Stimulated activated CD4-positive, alpha-beta T cell treated with anti-CD3 and anti-CD28 coated beads, Interleukin-4, amount 100 ng/mL, for 1 hour (primary cell): ENCODE data around the gene LENG1.

ENCODE experiments used
- DNase-seq: peaks from one replicate; pipeline ENCODE4 v3.0.0-alpha.2; 2020

LENG1 gene

DNA sequence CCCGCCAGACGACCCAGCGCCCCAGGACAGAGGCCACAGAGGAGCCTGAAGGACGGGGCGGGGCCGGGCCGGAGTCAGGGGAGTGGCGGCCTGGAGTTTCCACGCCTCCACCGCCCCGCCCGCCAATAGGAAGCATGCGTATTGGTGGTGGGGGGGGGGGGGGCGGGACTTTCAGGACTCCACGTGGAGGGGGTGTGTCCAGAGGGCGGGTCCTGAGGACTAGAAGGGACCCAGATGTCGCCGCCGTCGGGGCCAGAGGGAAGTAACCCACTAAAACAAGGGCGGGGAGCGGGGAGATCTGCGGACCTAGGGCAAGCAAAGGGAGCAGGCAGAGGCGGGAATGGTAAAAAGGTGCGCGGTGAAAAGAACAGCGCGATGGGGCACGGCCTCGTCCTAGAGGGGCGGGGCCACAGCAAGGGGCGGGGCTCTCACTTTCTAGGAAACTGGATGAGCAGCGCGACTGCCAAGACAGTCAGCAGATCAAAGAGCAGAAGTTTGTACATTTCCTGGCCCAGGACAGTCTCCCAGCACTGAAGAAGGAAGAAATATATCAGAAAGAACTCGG is 2.8 kb upstream of the LENG1 start:
- DNase-seq: peak; percentile 84

DNA sequence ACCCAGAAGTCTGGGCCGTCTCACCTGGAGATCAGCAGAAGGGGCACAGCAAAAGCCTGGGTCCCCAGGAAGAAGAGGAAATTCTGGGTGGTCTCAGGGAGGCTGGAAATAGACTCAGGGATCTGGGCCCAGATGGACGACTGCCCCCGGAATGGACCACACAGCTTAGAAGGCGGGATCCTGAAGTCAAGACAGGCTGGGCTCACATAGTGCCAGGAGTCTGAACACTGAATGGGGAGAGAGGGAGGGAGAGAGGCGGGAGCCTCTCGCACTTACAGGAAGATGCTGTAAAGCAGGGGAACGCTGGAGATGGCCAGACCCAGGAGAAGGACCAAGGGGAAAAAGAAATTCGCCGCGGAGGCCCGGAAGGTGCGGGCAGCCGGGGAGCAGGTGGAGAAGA is 1.3 kb upstream of the LENG1 start:
- DNase-seq: no peak

DNA sequence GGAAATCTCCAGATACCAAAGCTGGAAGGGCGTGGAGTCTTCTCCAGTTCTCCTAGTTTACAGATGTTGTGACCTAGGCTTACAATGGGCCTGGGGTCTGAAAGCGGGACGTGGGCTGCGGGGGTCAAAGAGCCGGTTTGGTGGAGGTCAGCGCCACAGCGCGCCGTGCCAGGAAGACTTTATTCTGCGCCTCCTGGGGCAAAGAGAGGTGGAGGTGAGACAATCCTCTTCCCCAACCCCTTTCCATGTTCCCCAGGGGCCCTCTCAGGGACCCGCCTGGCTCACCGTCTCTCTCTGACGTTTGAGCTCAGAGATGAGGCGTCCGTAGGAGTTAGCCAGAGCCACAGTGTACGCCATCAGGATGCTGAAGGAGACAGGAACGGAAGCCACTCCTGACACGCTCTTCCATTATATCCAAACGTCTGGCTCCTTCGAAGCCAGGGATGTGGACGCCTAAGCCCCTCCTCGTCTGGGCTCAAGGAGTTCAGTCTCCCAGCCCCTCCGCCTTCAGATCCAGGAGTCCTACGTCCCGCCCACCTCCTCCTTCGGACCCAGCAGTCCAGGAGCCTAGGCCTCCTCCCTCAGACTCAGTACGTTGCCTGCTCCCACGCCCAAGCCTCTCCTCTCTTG is 776 bp upstream of the LENG1 start:
- no peak for DNase-seq

DNA sequence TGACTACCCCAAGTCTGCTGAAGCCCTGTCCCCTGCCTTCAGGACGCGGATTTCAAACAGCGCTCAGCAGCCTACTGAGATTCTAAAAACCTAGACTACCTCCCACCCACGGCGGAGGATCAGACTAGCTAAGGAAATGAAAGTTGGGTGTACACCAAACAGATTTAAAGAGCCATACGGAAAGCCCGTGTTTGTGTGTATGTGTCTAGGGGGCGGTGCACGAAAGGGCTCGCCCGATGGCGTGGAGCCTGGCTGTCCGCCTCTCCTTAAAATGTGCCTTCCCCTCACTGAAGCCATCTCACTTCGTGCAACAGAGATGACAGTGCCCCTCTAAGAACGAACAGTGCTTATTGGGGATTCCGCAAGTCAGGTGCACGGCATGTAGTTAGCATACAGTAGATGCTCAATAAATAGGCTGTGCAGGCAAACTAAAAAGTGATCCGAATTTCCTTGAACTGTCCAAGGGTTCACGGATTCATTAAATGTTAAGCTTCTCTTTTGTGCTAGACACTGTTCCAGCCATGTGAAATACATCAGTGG is 639 bp downstream of the LENG1 start:
- DNase-seq: peak; percentile 34

DNA sequence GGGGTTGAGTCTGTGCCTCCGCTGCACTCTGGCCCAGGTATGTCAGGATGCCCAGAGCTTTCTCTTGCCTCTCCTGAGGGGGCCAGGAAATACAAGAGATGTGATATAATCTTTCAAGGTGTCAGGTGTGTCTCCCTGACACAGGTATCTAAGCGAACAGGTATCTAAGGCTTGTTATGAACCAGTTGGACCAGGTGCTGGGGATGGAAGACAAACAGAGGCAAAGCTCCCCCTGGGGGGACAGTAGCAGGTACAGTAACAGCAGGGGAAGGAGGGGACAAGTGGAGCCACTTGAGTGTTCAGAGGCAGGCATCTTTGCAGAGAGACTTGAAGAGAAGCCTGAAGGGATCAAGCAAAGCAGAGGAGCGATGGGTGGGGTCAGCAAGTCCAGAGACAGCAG is 2.6 kb downstream of the LENG1 start:
- DNase-seq: no peak

DNA sequence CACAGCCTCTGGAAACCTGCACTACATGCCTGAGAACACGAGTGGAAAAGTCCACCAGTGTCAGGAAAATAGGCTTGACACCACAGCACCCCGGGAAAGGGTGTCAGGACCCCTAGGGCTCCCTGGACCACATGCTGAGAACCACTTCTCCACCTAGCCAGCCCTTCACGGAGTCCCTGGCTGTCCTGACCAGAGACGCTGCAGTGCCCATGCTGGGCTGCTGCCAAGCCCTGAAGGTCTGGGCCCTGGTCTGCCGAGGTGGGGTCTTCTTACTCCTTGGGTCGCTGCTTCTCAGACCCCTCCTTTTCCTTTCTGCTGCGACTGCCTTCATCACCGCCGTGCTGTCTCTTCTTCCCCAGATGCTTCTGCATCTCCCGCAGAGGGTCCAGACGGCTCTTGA is 3.0 kb downstream of the LENG1 start:
- DNase-seq: no peak

DNA sequence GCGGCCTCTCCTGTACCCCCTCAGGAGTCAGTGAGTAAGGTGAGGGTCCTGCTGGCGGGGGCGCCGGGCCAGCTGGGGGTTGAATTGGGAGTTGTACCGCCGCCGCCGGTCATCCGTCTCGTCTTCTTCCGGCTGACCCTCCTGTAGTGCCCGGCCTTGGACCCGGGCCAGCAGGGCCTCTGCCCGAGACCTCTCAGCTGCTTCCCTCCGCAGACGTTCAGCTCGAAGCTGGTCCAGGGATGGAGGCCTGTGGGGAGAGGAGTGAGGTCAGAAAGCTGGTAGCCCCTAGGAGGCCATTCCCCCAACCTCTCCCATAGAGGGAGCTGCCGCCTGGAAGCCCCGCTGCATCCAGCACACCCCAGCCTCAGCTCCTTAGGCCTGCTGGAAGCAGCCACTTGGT is 3.8 kb downstream of the LENG1 start:
- no peak for DNase-seq

DNA sequence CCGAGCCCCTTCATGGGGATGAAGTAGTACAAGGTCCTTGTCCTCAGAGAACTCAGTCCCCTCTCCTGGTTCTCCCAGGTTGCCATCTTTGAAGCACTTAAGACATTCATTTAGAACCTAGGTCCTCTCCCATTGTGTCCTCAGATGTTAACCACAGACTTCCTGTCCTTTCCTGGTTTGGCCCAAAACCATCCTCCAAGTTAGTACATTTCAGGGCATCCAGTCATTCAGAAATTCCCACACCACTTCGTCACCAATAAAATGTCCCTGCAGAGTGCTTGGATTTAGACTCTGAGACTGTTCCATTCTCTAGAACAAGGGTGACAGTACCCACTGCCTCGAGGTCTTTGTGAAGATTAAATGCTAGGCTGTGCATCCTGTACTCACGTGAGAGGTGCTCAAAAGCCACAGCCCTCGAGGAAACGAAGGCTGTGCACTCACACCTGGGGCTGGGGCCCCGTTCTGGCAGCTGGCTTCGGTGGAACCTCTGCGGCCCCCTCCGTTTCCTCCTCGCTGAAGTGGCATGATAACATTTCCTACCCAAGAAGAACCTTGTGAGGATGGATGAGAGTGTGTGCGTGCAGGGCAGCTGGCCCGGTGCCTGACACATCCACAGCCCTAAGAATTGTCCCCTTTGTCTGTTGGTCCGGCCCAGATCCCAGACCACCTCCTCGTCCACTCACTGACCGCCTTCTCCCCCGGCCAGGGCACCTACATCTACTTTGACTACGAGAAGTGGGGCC is 4.7 kb downstream of the LENG1 start:
- DNase-seq: peak; percentile 22

DNA sequence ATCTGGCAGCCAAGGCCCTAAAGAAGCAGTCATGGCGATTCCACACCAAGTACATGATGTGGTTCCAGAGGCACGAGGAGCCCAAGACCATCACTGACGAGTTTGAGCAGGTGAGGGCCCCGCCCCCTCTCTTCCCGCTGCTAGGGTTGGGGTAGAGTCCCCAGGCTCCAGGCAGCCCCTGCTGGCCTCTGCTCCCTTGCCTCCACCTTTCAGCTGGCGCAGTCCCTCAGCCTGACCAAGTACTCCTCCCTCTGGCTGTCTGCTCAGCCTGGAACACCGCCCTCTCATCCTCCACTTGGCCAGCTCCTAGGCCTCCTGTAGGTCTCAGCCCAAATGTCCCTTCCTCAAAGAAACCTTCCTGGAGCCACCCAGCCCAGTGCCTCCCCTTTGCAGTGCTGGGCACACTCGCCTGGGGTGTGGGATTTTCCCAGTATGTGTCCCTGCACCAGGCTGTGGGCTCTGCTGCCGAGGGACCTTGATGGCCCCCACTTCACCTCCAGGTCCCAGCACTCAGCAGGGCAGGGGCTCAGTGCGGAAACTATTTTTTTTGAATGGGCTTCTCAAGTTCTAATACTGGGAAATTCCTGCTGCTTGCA is 5.7 kb downstream of the LENG1 start:
- no peak for DNase-seq

DNA sequence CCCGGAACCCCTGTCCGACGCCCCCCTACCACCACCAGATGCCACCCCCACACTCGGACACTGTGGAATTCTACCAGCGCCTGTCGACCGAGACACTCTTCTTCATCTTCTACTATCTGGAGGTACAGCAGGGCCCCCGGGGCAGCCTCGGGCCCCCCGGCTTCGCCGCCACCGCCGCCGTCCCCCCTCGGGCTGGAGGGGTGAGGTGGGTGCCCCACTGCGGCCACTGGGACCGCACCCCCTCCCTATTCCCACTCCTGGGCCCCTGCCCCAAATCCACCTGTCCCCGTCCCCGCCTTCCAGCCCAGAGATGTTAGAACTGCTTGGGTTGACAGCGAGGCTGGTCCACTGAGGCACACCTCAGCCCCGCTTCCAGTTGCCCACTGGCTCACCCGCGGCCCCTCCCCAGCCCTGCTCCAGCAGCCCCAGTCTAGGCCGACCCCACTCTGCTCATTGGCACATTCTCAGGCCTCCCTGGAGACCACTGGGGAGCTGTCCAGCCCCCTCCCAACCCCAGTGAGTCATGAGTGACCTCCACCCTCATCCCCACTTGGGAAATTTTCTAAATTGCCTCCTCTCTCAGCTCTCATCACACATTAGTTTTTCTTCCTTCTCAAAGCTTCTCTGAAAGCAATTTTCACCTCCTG is 6.5 kb downstream of the LENG1 start:
- no peak for DNase-seq

DNA sequence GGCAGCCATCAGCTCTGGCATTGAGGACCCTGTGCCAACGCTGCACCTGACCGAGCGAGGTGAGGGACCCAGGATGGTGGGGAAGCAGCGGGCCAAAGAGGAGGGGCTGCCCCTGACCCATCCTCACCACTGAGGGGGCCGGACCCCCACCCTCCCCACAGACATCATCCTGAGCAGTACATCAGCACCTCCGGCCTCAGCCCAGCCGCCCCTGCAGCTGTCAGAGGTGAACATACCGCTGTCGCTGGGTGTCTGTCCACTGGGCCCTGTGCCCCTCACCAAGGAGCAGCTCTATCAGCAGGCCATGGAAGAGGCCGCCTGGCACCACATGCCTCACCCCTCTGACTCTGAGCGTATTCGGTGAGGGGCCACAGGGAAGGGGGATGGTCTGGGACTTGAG is 7.3 kb downstream of the LENG1 start:
- DNase-seq: no peak

DNA sequence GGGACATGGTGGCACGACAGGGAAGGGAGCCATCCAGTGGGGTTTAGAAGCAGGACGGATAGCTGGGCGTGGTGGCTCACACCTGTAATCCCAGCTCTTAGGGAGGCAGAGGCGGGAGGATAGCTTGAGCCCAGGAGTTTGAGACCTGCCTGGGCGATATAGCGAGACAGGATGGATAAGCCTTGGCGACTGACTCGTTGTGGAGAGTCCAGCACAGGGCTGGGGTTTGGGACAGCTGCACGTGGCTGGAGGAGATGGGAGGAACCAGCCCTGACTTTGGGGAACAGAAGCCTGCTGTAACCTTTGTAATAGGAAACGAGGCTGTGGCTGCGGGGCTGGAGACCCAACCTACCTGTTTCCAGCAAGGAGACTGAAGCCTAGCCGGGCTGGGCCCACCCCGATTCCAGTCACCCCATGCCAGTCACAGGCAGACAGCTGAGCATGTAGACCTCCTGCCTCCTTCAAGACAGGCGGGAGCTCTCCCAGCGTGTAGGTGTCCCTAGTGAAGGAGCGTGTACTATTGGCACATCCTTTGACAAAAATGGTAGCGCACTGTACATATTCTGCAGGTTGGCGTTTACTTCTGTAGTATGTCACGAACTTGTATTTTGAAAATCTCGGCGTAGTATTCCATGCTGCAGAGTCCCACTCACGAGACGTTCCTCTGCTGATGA is 8.0 kb downstream of the LENG1 start:
- no peak for DNase-seq

DNA sequence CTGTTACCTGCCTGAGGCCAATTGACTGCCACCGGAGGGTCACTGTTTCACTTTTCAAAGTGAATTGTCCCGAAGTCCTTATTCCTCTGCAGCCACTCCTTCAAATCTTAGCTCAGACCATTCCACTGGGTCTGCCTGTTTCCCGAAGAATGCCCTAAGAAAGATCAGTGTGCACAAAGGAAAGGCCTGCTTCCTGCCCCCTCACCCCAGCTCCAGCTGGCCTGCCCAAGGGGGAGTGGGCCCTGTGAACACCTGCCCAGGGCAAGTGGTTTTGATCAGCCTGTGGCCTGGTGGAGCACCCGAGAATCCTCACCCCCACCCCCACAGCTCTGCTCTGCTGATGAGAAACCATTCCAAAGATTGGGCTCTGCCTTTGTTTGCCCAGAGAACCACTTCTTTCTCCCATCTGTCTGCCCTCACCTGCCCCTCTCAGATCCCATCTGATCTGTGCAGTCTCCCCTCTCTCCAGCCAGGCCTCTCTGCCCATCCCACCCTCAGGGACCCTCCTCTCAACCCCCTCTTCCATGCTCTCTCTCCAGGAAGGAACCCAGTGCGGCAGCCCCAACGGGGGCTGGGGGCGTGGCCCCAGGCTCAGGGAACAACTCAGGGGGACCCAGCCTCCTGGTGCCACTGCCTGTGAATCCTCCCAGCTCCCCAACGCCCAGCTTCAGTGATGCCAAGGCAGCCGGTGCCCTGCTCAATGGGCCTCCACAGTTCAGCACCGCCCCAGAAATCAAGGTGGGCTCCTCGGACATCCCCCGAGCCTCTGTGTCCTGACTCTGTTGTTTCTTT is 10.3 kb downstream of the LENG1 start:
- no peak for DNase-seq

DNA sequence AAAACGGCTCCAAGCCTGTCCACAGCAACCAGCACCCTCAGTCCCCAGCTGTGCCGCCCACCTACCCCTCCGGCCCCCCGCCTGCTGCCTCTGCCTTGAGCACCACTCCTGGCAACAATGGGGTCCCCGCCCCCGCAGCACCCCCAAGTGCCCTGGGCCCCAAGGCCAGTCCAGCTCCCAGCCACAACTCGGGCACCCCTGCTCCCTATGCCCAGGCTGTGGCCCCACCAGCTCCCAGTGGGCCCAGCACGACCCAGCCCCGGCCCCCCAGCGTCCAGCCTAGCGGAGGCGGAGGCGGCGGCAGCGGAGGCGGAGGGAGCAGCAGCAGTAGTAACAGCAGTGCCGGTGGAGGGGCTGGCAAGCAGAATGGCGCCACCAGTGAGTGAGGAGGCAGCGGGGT is 11.4 kb downstream of the LENG1 start:
- no peak for DNase-seq

DNA sequence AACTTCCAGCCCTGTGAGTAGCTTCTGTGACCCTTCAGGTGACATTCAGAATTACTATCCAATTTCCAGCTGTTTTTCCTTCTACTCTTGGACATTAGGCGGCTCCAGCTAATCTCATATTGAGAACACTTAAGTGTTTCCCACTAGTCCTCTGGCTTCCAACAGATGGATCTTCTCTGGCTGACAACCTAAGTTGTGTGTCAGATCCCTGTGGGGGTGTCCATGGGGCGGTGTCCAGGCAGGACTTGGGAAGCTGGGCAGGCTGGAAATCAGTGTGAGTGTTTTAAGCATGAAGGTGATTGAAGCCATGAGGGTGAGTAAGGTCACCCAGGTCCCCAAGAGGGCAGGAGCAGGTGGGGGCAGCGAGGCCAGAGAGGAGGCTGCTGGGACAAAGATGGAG is 11.8 kb downstream of the LENG1 start:
- DNase-seq: no peak

DNA sequence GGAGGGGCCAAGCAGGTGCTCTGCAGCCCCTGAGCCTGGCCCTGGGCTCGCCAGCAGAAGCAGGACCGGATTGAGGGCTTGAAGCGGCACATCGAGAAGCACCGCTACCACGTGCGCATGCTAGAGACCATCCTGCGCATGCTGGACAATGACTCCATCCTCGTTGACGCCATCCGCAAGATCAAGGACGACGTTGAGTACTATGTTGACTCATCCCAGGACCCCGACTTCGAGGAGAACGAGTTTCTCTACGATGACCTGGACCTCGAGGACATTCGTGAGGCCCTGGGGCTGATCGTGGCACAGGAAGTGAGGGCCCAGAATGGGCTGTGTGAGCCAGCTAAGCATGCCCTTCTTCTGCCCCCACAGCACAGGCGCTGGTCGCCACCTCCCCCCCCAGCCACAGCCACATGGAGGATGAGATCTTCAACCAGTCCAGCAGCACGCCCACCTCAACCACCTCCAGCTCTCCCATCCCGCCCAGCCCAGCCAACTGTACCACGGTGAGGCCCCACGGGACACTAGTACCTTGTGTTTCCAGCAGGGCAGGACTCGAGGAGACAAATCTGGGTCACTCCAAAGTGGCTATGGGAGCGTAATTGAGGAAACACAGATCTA is 13.9 kb downstream of the LENG1 start:
- no peak for DNase-seq

DNA sequence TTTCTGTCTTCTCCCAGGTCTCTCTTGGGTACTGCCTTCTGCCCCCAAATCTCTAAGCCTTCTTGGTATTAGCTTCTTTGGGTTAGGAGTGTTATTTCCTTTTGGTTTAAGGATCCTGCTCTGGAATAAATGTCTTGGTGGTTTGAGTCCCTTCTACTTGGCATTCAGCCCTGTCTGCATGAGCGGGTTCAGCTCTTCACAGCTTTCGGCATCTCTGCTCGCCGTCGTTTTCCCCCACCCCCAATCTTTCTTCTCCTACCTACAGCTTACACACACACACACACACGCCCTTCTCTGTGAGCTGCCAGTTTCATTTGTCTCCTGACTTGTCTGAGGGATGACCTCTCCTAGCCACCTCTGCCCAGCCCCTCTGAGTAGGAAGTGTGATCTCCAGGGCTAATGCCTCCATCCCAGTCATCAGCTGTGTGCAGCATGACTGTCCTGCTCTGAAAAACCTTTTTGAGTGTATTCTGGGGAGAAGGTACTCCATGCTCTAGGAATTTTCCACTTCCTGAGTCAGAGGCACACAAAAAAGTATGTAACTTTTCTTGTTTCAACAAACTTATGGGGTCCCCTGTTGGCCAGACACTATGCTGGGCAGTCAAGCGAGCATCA is 17.2 kb downstream of the LENG1 start:
- no peak for DNase-seq

DNA sequence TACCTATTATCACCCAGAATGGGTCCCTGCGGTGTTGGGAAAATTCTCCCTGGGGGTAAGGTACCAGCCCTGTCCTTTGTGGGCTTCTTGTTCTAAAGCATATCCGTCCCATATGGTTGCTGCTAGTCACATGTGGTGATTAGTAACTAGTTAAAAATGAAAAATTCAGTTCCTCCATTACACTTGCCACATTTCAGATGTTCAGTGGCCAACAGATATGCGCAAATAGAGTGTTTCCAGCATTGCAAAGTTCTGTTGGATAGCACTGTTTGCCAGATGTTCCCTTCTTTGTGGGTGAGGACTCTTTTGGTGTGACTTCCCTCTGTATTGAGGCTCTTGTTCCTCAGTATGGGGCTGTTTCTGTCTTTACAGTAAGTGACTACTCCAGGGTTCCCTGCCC is 18.2 kb downstream of the LENG1 start:
- DNase-seq: no peak

DNA sequence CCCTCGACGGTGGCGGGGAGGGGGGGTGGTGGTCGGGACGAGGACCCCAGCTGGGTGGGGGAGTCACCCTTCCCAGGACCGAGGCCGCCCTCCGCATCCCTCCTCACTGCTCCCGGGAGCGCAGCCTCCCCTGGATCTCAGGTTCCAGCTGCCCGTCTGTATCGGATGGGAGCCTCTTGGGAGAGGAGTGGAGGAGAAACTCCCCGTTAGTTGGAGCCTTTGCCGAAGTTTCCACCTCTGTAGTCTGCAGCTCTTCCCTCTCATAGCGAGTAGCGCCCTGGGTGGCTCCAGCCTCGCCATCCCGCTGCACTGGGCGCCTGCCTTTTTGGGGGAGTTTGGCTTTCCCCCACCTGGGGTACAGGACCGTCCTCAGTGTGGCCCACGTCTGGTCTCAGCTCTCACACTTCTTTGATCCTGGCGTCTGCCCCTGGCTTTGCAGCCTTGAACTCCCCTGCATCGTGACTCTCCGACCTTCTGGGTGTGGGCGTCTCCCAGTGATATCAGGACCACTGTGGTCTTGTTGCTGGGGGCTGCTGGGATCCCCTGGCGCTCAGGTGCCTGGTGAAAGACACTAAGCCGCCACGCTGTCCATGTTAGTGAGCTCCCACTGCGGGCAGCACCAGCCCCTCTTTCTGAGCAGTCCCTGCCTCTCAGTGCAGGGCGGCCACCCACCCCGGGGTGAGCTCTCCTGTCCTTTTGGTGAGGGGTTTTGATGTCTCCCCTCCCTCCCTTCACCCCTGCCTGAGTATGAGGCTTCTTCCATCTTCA is 20.8 kb downstream of the LENG1 start:
- no peak for DNase-seq
